SKM-1 treated with dmso at 0.1 percent for 144 hours (cell line): ENCODE data around the gene PTP4A2.
"Not testable (repeated sequence)": the region's sequence is repeated elsewhere in the genome, so short reads cannot be mapped to it uniquely, and the experiment has no call there.

ENCODE experiments used
- DNase-seq: peaks from one replicate; lab custom pipeline; 2025; ENCODE audit not compliant: unreplicated experiment; lab: John Stamatoyannopoulos, UW

The PTP4A2 gene

GRCh38 chr1:31951276-31951675 is 13.1 kb upstream of the PTP4A2 start:
- DNase-seq, result no peak

DNA sequence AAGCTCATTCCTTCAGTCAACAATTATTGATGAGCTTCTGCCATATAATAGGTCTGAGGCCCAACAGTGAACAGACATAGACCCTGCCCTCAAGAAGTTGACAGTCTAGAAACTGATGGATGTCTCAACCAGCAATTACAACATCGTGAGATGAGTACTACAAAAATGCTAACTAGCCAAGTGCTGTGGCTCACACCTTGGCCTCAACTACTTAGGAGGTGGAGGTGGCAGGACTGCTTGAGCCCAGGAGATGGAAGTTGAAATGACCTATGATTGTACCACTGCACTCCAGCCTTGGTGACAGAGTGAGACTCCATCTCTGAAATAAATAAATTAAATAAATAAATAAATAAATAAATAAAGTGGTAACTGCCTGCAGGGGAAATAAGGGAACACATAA is 11.7 kb upstream of the PTP4A2 start:
- DNase-seq, result no peak

GRCh38 chr1:31945677-31946076 is 7.5 kb upstream of the PTP4A2 start:
- not testable (repeated sequence) for DNase-seq

DNA sequence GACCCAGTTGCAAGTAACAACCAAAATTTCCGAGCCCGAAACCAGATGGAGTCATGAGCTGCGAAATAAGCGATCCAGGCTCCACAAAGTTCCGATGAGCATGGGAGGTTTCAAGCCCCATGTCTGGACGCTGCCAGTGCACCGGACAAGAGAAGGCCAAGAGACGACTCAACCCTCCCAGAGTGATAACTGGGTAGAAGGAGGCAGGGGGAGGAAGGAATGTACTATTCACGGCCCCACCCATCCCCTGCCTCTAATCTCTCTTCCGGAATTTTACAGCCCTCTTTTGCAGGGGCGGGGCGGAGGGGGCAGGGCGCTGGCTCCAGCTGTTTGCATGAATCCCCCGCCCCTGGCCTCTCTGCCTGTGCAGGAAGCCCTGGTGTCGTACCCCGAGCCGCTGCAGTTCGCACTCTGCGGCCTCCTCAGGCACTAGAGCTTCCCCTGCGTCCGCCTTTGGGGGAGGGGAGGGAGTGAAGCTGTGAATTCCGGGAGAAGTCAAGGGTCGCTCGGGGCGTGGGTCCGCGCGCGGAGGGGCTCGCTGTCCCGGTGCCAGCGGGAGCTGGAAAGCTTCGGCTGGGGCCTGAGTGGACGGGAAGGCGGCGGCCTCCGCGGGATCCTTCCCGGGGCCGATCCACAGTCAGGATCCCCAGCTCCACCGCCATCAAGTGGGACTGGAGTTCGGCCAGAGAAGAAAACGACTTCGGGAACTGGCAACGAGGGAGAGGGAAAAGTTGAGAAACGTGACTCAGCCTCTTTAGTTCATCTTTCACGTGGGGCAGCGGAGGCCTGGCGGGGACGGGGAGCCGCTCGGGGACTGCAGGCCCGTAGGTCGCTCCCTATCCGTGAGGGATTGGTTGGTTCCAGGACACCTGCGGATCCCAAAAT is 6.3 kb upstream of the PTP4A2 start:
- no peak for DNase-seq

DNA sequence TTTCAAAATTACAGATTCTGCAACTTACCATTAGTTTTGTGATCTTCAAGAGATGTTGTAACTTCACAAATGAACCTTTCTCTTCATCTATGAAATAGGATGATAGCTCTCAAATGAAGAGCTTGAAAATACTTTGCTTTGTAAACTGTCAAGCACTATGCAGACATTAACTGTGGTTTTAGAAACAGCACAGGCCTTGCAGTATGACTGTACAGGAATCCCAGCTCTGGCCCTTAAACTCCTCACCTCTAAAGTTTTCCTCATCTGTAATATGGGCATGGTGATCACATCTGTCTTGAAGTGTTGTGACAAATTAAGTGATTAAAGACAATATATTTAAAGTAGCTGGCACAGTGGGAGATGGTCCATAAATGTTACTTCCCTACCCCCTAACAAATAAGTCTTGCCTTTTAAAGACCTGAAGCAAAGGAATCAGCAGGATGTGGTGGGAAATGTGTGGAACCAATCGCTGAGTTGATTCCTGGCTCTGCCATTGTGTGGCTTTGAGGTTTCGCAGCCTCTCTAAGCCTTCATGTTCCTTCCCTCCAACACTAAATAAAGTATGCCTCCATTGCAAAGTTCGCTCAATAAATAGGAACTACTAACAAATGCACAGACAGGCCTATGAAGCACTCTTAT is 5.5 kb upstream of the PTP4A2 start:
- DNase-seq, result no peak

DNA sequence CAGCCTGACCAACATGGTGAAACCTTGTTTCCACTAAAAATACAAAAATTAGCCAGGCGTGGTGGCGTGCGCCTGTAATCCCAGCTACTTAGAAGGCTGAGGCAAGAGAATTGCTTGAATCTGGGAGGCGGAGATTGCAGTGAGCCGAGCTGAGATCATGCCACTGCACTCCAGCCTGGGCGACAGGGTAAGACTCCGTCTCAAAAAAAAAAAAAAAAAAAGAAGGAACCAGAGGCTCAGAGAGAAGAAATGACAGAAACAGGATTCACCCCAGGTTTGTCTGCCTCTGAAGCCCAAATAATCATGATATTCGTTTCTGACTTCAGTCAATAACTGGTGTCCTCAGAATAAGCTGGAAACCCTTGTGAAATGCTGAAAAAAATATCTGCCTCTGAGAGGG is 3.9 kb upstream of the PTP4A2 start:
- DNase-seq, result not testable (repeated sequence)

- peak; percentile 83 for DNase-seq
Observed at GRCh38 chr1:31939484-31940329, 1.5 kb upstream of the PTP4A2 start.

- no peak for DNase-seq
Observed at GRCh38 chr1:31937300-31938183, 626 bp downstream of the PTP4A2 start.

DNA sequence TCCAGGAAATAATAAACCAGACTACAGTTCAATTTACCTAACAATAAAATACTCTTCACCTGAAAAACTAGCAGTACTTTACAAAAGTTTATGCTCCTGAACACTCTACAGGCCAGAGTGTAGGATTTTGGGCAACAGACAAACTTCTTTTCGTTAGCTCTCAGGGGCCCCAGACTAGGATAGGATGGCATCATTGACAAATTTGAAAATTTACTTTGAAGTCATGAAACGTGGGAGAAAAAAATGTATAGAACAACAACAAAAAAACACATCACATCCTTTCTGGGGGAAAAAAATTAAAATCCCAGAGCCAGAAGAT is 1.2 kb downstream of the PTP4A2 start:
- no peak for DNase-seq

GRCh38 chr1:31936278-31936980 is 1.7 kb downstream of the PTP4A2 start:
- DNase-seq, result no peak

DNA sequence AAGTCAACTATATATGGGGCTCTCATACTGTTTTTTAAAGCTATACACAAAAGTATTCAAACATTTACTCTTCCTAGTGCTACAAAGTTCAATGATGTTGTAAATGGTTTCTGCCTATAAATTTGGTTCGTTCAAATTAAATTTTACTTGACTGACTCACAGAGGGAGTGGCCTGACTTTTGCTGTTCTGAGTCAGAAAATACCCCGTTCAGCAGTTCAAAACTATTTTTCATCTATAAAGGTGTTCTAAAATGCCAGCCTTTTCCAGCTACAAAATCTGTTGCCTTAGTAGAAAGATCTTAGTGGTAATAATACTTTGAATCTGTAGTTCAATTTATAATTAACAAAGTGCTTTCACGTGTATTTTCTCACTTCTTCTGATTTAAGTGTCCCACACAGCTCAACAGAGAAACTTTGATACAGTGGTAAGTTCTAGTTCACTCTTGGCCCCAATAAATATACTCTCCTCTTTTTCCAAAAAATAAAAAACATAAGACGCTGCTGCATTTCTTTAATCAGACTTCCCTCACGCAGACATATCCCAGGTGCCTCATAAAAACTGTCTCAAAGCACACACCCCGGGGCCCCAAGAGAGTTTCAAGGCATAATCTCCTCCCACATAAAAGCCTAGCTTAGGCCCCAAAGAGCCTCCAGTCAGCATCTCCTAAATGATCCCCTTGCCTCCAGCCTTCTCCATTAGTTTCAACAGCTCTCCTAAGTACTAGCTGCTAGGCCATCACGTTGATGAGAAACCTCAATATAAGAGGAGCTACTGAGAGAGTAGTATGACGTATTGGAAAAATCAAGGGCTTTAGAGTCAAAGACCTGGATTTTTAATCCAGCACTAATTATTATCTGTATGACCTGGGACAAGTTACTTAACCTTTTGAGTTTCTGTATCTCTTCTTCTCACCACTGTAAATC is 3.2 kb downstream of the PTP4A2 start:
- DNase-seq, result no peak

DNA sequence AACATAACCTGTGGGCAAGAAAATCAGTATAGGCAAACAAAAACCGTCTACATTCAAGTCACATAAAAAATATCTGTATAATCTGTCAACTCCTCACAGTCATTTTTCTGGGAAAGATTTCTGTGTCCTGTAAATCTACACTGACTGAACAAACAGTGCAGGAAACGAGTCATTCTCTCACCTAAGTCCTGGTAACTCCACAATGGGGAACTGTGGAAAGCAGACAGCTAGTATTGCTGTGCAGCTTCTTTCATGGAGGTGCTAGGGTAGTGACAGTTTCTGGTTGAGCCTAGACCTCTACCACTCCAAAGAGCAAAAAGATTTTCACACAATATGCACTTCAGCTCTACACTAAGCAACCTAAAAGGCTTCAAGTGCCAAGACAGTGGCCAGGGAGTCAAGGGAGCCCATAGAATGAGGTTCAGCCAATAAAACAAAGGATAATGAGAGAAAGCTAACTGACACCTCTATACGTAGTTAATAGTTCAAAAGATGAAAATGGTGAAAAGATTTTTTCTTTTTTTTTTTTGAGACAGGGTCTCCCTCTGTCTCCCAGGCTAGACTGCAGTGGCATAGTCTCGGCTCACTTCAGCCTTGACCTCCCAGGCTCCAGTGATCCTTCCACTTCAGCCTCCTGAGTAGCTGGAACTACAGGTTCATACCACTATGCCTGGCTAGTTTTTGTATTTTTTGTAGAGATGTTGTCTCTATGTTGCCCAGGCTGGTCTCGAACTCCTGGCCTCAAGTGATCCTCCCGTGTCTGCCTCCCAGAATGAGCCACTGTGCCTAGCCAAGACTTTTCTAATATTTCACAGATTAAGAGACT is 5.5 kb downstream of the PTP4A2 start:
- DNase-seq, result no peak

- no peak for DNase-seq
Observed at GRCh38 chr1:31931593-31932225, 6.5 kb downstream of the PTP4A2 start.

- no peak for DNase-seq
Observed at GRCh38 chr1:31930836-31931592, 7.2 kb downstream of the PTP4A2 start.

DNA sequence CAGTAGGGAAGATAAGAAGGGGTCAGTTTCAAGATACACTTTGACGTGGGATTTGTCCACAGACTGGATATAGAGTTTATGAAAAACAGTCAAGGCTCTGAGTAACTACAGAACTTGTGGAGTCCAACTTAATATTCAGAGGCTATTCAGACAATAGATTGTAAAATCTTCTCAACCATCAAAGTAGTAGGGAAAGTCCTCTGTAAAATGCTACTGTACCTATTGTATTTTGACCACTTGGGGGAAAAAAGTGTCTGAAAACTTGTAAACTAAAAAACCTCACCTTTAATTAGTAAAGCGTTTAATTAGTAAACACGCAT is 10.5 kb downstream of the PTP4A2 start:
- no peak for DNase-seq

GRCh38 chr1:31926853-31927660 is 11.1 kb downstream of the PTP4A2 start:
- no peak for DNase-seq
